Cardiac fibroblast (primary cell): ENCODE results near the gene CRB2.

ENCODE experiments used
- DNase-seq, 2 donors: peaks; one replicate each; pipeline versions ENCODE4 v3.0.0 to v3.0.0-alpha.2; 2010; ENCODE audit warnings: low read depth in 2 of 2
- H3K4me3 ChIP-seq, 2 donors: replicated peaks in 1 of 2; 1 replicate in 1 of 2; 2 replicates in 1 of 2; pipeline ENCODE4 v1.5.1; 2011; ENCODE audit warnings: low read depth in 2 of 2, low read length in 2 of 2, mild to moderate bottlenecking in 2 of 2, moderate library complexity in 1 of 2
- TF ChIP-seq, protein P1 (sequence below): IDR thresholded peaks from one replicate; pipeline ENCODE4 v1.5.1; 2011; ENCODE audit warnings: low read depth, mild to moderate bottlenecking, low read length, inconsistent platforms

Gene CRB2

DNA sequence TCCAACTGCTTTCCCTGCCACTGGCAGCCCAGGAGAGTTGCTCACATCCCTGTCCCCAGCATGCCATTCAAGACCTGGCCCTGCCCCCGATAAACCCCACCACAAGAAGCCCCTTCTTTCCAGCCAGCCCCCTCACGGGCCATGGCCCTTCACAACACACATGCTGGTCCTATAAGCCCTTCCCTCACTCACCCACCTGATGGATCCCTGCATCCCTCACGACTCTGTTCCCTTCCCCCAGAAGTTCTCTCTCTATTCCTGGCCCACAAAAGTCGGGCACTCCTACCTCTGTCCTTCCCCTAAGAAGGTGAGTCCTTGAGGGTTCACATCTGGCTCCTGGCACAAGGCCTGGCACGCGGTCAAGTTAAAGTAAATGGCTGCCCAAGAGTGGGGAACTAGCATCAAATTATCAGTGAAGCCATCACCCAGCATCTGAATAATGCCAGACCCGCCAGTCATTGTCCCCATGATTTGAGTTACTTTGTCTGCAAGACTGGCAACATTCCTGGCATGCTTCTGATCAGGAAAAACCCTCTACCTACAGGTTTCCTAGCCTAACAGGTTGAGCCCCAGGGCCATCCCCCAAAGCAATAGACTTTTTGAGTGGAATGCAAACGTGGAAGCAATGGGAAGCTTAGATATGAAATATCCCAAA, 65.9 kb downstream of the CRB2 start:
- TF ChIP-seq, protein P1, sequence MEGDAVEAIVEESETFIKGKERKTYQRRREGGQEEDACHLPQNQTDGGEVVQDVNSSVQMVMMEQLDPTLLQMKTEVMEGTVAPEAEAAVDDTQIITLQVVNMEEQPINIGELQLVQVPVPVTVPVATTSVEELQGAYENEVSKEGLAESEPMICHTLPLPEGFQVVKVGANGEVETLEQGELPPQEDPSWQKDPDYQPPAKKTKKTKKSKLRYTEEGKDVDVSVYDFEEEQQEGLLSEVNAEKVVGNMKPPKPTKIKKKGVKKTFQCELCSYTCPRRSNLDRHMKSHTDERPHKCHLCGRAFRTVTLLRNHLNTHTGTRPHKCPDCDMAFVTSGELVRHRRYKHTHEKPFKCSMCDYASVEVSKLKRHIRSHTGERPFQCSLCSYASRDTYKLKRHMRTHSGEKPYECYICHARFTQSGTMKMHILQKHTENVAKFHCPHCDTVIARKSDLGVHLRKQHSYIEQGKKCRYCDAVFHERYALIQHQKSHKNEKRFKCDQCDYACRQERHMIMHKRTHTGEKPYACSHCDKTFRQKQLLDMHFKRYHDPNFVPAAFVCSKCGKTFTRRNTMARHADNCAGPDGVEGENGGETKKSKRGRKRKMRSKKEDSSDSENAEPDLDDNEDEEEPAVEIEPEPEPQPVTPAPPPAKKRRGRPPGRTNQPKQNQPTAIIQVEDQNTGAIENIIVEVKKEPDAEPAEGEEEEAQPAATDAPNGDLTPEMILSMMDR = no peak
- no peak overlapping the region for H3K4me3 ChIP-seq
- no peak for DNase-seq

DNA sequence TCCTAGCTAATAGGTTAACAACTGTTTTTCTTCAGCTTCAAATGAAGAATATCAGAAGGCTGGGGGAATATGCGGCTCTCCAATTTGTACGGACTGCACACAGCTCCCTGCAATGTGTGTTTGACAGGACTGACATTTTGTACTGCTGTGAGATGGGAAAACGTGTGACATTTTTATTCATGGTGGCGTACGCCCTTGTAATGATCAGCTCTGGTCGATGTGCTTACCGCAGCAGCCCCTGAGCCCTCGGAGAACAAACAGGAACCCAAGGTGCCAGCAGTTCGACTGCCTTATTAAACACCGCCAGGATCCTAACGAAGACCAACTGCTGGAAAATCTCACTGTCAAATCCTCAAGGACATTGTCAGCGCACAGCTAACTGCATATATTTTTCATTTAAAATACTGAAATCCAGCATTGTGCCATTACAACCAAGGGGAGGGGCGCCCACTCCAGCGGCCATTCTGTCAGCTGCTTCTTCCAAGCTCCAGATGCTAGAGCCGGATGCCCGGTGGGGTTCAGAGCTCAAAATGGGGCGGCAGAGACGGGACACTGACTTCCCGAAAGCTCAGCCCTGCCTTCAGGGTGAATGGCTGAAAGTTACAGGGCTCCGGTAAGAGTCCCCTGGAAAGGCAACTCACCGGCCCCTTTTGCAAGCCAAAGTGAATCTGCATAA, 66.8 kb downstream of the CRB2 start:
- no peak overlapping the region for H3K4me3 ChIP-seq
- TF ChIP-seq, protein P1 = no peak
- DNase-seq = no peak

DNA sequence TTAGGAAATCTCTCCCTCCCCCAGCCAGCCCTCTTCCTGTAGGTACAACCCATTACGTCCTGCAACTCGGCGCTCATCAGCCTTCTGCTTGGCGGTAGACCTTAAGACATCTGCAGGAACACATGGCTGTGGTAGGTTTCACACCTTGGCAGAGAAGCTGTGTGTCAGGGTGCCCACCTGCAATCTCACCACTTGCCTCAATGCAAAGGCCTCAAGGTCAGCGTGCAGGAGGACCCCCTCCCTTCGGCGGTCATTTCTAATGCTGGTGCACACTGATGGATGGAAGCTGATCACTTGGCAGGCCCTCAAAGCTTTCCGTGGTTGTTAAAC, 67.3 kb downstream of the CRB2 start:
- H3K4me3 ChIP-seq = no peak overlapping the region
- TF ChIP-seq, protein P1 = no peak
- DNase-seq = no peak

DNA sequence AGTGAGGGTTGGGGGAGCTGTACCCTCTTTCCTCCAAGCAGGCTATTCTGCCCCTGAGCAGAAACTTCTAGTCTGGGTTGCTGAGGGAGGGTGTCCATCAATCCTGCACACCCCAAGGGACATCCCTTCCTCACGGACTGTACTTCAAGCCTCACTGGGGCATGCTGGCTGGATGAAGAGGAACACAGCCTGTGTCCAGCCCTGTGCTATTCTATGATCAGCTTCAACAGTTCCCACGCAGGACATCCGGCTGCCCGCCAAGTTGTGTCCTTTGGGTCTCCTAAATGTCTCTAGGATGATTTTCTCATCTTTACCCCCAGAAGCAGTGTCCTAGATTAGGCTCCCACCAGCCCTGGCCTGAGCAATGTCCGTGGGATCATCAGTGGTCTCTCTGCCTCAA, 68.1 kb downstream of the CRB2 start:
- TF ChIP-seq, protein P1 = no peak
- H3K4me3 ChIP-seq = no peak overlapping the region
- no peak for DNase-seq

DNA sequence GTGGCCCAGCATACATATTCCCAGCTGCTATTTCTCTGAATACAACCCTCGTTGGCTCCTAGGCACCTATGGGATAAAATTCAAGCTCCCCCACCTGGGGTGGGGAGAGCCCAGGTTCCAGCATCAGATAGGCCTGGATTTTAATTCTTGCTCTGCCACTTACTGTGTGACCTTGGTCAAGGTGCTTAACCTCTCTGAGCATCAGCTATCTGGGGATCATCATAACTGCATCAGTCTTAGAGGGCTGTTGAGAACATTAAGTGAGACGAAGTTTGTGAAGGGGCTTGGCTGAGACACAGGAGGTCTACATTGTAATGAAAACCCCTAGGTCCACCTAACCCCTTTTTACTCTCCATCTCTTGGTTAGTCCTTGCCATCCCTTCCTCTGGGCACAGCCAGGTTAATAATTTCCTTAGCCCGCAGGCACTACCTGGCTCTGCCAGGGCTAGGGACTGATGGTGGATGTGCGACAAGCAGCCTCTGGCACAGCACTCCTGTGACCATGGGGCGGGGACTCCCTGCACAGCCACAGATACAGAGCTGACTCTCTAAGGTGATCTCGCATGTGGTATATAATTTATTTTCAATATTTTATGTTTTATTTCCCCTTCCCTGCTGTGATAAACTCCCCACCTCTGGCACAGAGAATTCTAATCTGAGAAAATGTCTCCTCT, 68.7 kb downstream of the CRB2 start:
- H3K4me3 ChIP-seq = no peak overlapping the region
- no peak for DNase-seq
- TF ChIP-seq, protein P1 = no peak

DNA sequence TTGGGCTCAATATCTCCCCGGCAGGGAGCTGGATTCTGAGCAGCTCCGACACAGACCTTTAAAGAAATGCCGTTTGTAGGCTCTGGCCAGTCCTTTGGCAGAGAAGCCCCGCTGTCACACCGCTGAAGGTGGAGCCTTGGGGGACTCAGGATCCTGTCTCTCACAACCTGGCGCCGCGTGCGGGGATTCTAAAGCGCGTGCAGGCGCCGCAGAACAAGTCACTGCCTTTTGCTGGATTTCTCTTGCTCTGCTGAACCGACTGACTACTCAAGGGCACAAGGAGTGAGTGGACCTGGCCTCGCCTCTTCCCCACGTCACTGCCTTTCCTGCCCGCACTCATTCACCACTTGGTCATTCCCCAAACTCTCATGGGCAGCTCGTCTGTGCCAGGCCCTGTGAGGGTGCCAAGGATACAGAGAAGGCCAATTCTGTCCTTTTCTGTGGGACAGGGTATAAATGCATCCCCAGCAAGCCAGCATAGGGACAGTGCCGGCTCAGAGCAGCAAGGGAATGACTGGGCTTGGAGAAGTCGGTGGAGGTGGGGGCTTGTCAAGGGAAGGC, 69.3 kb downstream of the CRB2 start:
- TF ChIP-seq, protein P1 = no peak
- no peak overlapping the region for H3K4me3 ChIP-seq
- DNase-seq = no peak
